Choroid plexus epithelial cell (primary cell): Measurements from ENCODE around the gene CCDC34.
A peak's percentile ranks its signal among the peaks of the same experiment; 100 is the strongest.

Source experiments
- DNase-seq: peaks from one replicate; pipeline ENCODE4 v3.0.0-alpha.2; 2010; ENCODE audit warnings: low read depth
- H3K4me3 ChIP-seq: 2 replicates; pipeline ENCODE4 v1.5.1; 2011; ENCODE audit warnings: low read depth, mild to moderate bottlenecking, control low read depth, low read length, moderate library complexity
- TF ChIP-seq, protein P1 (sequence below): conservative IDR thresholded peaks from 2 replicates; pipeline ENCODE4 v1.5.1; 2011; ENCODE audit warnings: low read depth, mild to moderate bottlenecking, control low read depth, inconsistent platforms, low read length, moderate library complexity

Gene CCDC34

DNA sequence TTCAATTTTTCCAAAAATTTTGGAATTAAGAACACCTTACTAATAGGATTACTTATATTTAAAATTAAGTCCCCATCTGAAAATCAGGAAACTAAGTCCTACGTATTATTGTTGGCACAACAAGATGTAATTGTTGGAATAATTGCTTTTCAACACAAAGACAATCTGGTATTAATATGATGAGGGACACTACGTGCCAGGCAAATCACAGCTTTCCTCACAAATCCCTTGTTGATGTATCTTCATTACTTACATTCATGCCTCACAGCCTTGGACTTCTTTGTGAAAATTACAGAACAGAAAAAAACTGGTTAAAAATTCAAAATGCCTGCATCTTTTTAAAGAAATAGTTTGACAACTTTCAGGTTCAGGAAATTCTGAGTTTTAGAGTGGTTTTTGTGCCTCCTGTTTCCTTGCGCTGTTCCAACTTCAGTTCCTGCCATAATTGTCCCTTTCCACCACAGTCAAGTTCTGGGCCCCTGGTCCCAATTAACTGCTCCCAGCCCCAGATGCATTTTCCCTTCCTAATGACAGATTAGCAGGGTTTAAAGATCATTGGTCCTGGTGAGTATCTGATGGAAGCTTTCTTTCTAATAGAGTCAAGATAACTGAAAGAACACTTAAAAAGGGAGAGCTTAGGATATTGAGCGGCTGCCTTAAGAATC is 23.3 kb upstream of the CCDC34 start:
- TF ChIP-seq, protein P1, sequence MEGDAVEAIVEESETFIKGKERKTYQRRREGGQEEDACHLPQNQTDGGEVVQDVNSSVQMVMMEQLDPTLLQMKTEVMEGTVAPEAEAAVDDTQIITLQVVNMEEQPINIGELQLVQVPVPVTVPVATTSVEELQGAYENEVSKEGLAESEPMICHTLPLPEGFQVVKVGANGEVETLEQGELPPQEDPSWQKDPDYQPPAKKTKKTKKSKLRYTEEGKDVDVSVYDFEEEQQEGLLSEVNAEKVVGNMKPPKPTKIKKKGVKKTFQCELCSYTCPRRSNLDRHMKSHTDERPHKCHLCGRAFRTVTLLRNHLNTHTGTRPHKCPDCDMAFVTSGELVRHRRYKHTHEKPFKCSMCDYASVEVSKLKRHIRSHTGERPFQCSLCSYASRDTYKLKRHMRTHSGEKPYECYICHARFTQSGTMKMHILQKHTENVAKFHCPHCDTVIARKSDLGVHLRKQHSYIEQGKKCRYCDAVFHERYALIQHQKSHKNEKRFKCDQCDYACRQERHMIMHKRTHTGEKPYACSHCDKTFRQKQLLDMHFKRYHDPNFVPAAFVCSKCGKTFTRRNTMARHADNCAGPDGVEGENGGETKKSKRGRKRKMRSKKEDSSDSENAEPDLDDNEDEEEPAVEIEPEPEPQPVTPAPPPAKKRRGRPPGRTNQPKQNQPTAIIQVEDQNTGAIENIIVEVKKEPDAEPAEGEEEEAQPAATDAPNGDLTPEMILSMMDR: no peak
- DNase-seq: no peak
- no peak overlapping the region for H3K4me3 ChIP-seq

DNA sequence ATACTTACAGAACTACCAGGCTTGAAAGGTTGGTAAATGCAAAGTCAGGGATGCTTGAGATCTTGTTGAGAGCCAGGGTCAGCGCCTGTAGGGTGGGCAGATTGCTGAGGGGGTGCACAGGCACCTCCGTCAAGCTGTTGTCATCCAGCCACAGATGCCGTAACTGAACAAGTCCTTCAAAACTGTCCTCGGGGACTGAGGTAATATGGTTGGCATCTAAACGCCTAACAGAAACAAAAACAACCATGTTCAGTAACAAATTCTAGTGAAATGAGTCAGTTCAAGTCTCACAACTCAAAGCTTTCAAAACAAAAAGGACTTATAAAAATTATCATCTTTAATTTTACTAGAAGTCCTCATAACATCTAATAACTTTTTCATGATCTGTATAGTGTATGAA is 22.2 kb upstream of the CCDC34 start:
- DNase-seq: peak; percentile 88
- peak overlapping the region; percentile 7 for H3K4me3 ChIP-seq
- TF ChIP-seq, protein P1: no peak

DNA sequence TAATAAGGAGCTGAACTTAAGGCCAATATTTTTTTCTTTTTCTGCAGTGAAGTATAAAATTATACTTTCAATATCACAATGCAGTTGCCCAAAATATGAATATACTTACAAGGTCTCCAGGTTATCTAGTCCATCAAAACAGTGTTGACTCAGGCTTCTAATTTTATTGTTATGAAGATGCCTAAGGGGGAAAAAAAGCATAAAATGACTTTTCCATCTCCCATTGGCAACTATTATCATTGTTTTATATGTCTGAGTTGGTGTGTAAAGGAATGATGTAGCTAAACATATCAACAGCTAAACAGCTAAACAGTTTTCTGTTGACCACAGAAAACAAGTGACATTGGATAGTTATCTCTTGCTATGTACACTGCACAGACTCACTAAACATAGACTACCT is 21.2 kb upstream of the CCDC34 start:
- no peak overlapping the region for H3K4me3 ChIP-seq
- TF ChIP-seq, protein P1: no peak
- no peak for DNase-seq

- TF ChIP-seq, protein P1: no peak
- H3K4me3 ChIP-seq: no peak overlapping the region
- no peak for DNase-seq
Measured at GRCh38 chr11:27383645-27384044, 20.6 kb upstream of the CCDC34 start.

DNA sequence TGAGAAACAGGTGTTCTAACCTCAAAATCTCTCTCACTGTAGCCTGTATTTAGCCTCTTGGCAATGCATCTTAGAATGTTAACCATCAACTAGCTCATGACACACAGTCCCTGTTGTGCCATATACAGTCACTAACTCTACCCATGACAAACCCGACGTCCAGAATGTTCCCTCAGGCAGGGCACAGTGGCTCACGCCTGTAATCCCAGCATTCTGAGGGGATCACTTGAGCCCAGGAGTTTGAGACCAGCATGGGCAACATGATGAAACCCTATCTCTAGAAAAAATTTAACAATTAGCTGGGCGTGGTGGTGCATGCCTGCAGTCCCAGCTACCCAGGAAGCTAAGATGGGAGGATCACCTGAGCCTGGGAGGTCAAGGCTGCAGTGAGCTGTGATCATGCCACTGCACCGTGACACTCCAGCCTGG is 18.2 kb upstream of the CCDC34 start:
- TF ChIP-seq, protein P1: no peak
- H3K4me3 ChIP-seq: no peak overlapping the region
- no peak for DNase-seq

DNA sequence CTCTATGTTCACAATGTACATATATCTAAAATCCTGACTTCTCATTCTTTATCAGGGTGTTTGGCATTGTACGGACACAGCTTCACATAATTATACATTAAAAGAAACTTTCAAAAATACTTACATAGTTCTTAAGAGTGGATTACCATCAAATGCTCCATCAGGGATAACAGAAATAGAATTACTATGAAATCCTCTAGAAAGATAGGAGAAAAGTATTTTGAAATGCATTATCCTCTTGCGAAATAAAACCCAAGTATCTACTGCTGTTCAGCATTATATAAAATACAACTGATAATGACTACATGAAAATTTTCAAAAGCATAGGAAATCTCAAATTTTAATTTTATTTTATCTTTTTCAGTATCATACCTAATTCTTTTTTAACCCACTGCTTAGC is 17.8 kb upstream of the CCDC34 start:
- no peak for DNase-seq
- H3K4me3 ChIP-seq: no peak overlapping the region
- TF ChIP-seq, protein P1: no peak

GRCh38 chr11:27379449-27379848 is 16.4 kb upstream of the CCDC34 start:
- H3K4me3 ChIP-seq: no peak overlapping the region
- DNase-seq: no peak
- TF ChIP-seq, protein P1: no peak
